GM23248 (cell line): ENCODE results near the gene SLC31A2. TPM values are rescaled to one million over a fixed set of nuclear protein-coding genes. Genes with fewer than 3 reads are reported as not detected.
A peak's percentile ranks its signal among the peaks of the same experiment; 100 is the strongest.
"Not testable (repeated sequence)": the region's sequence is repeated elsewhere in the genome, so short reads cannot be mapped to it uniquely, and the experiment has no call there.

Source experiments
- DNase-seq: peaks from one replicate; pipeline ENCODE4 v3.0.0-alpha.2; 2015
- H2AFZ ChIP-seq: fragments of 200-600 bp; sonication (generic); 2 replicates; pipeline ENCODE4 v1.6.1; 2016; ENCODE audit warnings: antibody characterized with exemption
- H3F3A ChIP-seq: fragments of 200-600 bp; sonication (generic); 2 replicates; pipeline ENCODE4 v1.6.1; 2016; ENCODE audit warnings: mild to moderate bottlenecking, antibody characterized with exemption, mixed run types; ENCODE audit not compliant: insufficient read depth
- H3K27ac ChIP-seq: fragments of 200-600 bp; sonication (generic); 2 replicates; pipeline ENCODE4 v1.5.1; 2016; ENCODE audit warnings: mild to moderate bottlenecking
- H3K27me3 ChIP-seq: fragments of 200-600 bp; sonication (generic); replicated peaks from 2 replicates; pipeline ENCODE4 v1.6.1; 2016; ENCODE audit warnings: mild to moderate bottlenecking; ENCODE audit not compliant: insufficient read depth
- H3K36me3 ChIP-seq: fragments of 200-600 bp; sonication (generic); 2 replicates; pipeline ENCODE4 v1.6.1; 2016; ENCODE audit warnings: low read depth, mild to moderate bottlenecking
- H3K4me1 ChIP-seq: fragments of 200-600 bp; sonication (generic); 2 replicates; pipeline ENCODE4 v1.6.1; 2016; ENCODE audit warnings: mild to moderate bottlenecking; ENCODE audit not compliant: insufficient read depth
- H3K4me2 ChIP-seq: fragments of 200-600 bp; sonication (generic); one replicate; pipeline ENCODE4 v1.6.1; 2016; ENCODE audit warnings: mild to moderate bottlenecking; ENCODE audit not compliant: unreplicated experiment
- H3K4me3 ChIP-seq: fragments of 200-600 bp; sonication (generic); 2 replicates; pipeline ENCODE4 v1.5.1; 2016; ENCODE audit warnings: mild to moderate bottlenecking
- H3K79me2 ChIP-seq: fragments of 200-600 bp; sonication (generic); 2 replicates; pipeline ENCODE4 v1.6.1; 2016; ENCODE audit warnings: mild to moderate bottlenecking; ENCODE audit not compliant: insufficient read depth
- H3K9ac ChIP-seq: fragments of 200-600 bp; sonication (generic); 2 replicates; pipeline ENCODE4 v1.6.1; 2016; ENCODE audit warnings: mild to moderate bottlenecking
- H3K9me2 ChIP-seq: fragments of 200-600 bp; sonication (generic); 2 replicates; pipeline ENCODE4 v1.6.1; 2016; ENCODE audit warnings: mixed run types, mild to moderate bottlenecking, moderate library complexity; ENCODE audit not compliant: insufficient read depth
- H3K9me3 ChIP-seq: fragments of 200-600 bp; sonication (generic); one replicate; pipeline ENCODE4 v1.6.1; 2017; ENCODE audit warnings: low read depth
- H4K20me1 ChIP-seq: fragments of 200-600 bp; sonication (generic); 2 replicates; pipeline ENCODE4 v1.6.0; 2016; ENCODE audit not compliant: insufficient read depth
- EZH2 ChIP-seq: fragments of 200-600 bp; sonication (generic); IDR thresholded peaks from 2 replicates; pipeline ENCODE4 v1.6.1; 2018; ENCODE audit warnings: antibody characterized with exemption, mild to moderate bottlenecking; ENCODE audit not compliant: insufficient read depth, poor library complexity, severe bottlenecking
- EZH2phosphoT487 ChIP-seq: fragments of 200-600 bp; sonication (generic); IDR thresholded peaks from 2 replicates; pipeline ENCODE4 v1.6.1; 2018; ENCODE audit warnings: antibody characterized with exemption, moderate library complexity, mild to moderate bottlenecking, low read depth; ENCODE audit not compliant: insufficient read depth
- WGBS, 2 experiments: methylation state at CpG; one replicate each; pipeline ENCODE4 v1.1.6; 2015 to 2017; ENCODE audit warnings: low lambda C conversion rate in 2 of 2, low coverage in 1 of 2; ENCODE audit errors: missing lambda C conversion rate in 2 of 2; 5-methylcytosine and 5-hydroxymethylcytosine counted together
- in situ Hi-C: fragments of 300-500 bp; cut with MboI; formaldehyde crosslinking; loops from 2 replicates; pipeline ENCODE4 v1.15.0; 2020
- polyA plus RNA-seq: library from polyadenylated mRNA; unstranded; fragments of >200 nt; fragmentation: Nextera tagmentation; extraction: Ambion mirVana; gene quantifications from 2 replicates; pipeline ENCODE4 v1.2.1, GENCODE V29; 2016
- total RNA-seq: library from RNA; depleted of rRNA; stranded (reverse); fragments of >200 nt; shearing (Covaris generic); gene quantifications from 2 replicates; pipeline ENCODE4 v1.2.3, GENCODE V29; 2014; rRNA removed

SLC31A2 gene
- total RNA-seq = 11.1 and 20.8 TPM in 2 replicates
- polyA plus RNA-seq = 15.0 and 17.0 TPM in 2 replicates

- no peaks in the 10 kb centered on the region for H3K79me2 ChIP-seq
- TF ChIP-seq EZH2 = no peak
- no peak for TF ChIP-seq EZH2phosphoT487
- peaks cover 21% of the 10 kb centered on the region for H3K4me1 ChIP-seq
- H4K20me1 ChIP-seq = no peaks in the 10 kb centered on the region
- H3K9me2 ChIP-seq = no peaks in the 10 kb centered on the region
- peaks cover 12% of the 10 kb centered on the region; the same call in 1 of the 2 replicates for H3K27me3 ChIP-seq
- H3F3A ChIP-seq = peaks cover 14% of the 10 kb centered on the region; the same call in 1 of the 2 replicates
- H3K36me3 ChIP-seq = no peaks in the 10 kb centered on the region
- H3K27ac ChIP-seq = no peak within 1 kb of the TSS
- peak within 1 kb of the TSS; percentile 85 for H2AFZ ChIP-seq
- DNase-seq = peak; percentile 93
- no peaks in the 10 kb centered on the region for H3K9me3 ChIP-seq
- peak within 1 kb of the TSS; percentile 77 for H3K4me3 ChIP-seq
- peak within 1 kb of the TSS; percentile 80 for H3K9ac ChIP-seq
- peak within 1 kb of the TSS; percentile 76 for H3K4me2 ChIP-seq
- 2% methylated on average over 75 to 81 of the region's 87 CpGs for WGBS, 2 experiments
- in situ Hi-C loops = no loop called here
Observed at GRCh38 chr9:113150670-113151611, at the start of gene SLC31A2. Gene SLC31A2, plus strand, starts transcription at chr9:113151007. Its CDS starts 68 bp downstream, at chr9:113151075.

- H3K36me3 ChIP-seq, H3K9me2 ChIP-seq, H3F3A ChIP-seq, H3K4me3 ChIP-seq, DNase-seq, H2AFZ ChIP-seq, H3K79me2 ChIP-seq, H4K20me1 ChIP-seq, H3K27me3 ChIP-seq, H3K9ac ChIP-seq, H3K4me2 ChIP-seq, H3K4me1 ChIP-seq, in situ Hi-C loops, H3K9me3 ChIP-seq, H3K27ac ChIP-seq: not testable (repeated sequence)
- no CpG with 5 or more reads among the region's 6 CpGs for WGBS, 2 experiments
Observed at GRCh38 chr9:113105345-113105744, 45.5 kb upstream of the SLC31A2 start.

GRCh38 chr9:113111065-113111951 is 39.5 kb upstream of the SLC31A2 start:
- H3K27me3 ChIP-seq, H3K79me2 ChIP-seq, H3K27ac ChIP-seq, in situ Hi-C loops, H4K20me1 ChIP-seq, H3K9me2 ChIP-seq, H3K9me3 ChIP-seq, H3K36me3 ChIP-seq: not testable (repeated sequence)
- Histone ChIP-seq H3K4me2 (peak overlapping the region; percentile 57), H3K4me3 (peak overlapping the region; percentile 48), H3K9ac (peak overlapping the region; percentile 2; the same call in 1 of the 2 replicates), H3K4me1 (peaks cover 12% of the 10 kb centered on the region; the same call in 1 of the 2 replicates), H2AFZ (peak overlapping the region; percentile 62), H3F3A (peaks cover 12% of the 10 kb centered on the region; the same call in 1 of the 2 replicates)
- WGBS, 2 experiments = 10 to 14% methylated on average over 7 to 18 of the region's 56 CpGs
- peak; percentile 43 for DNase-seq

GRCh38 chr9:113112706-113113510 is 37.9 kb upstream of the SLC31A2 start:
- H3K4me3 ChIP-seq = peak overlapping the region; percentile 38
- H3K4me1 ChIP-seq = peaks cover 12% of the 10 kb centered on the region; the same call in 1 of the 2 replicates
- 0 to 1% methylated on average over 1 to 4 of the region's 54 CpGs for WGBS, 2 experiments
- peak overlapping the region; percentile 2; the same call in 1 of the 2 replicates for H3K9ac ChIP-seq
- H2AFZ ChIP-seq = peak overlapping the region; percentile 62; the same call in 1 of the 2 replicates
- H3K27ac ChIP-seq, H3K79me2 ChIP-seq, in situ Hi-C loops, H3K27me3 ChIP-seq, H3K9me2 ChIP-seq, H3K9me3 ChIP-seq, H3K36me3 ChIP-seq, H4K20me1 ChIP-seq: not testable (repeated sequence)
- DNase-seq = peak; percentile 6
- H3K4me2 ChIP-seq = peak overlapping the region; percentile 13
- H3F3A ChIP-seq = peaks cover 12% of the 10 kb centered on the region; the same call in 1 of the 2 replicates

GRCh38 chr9:113118829-113119228 is 32.0 kb upstream of the SLC31A2 start:
- H3K4me2 ChIP-seq, H3K9me2 ChIP-seq, H3K79me2 ChIP-seq, H2AFZ ChIP-seq, H3K9me3 ChIP-seq, H3K4me1 ChIP-seq, H3K27me3 ChIP-seq, H3K4me3 ChIP-seq, H3F3A ChIP-seq, H3K27ac ChIP-seq, in situ Hi-C loops, H3K36me3 ChIP-seq, DNase-seq, H4K20me1 ChIP-seq, H3K9ac ChIP-seq: not testable (repeated sequence)
- WGBS, 2 experiments = no CpG with 5 or more reads among the region's 6 CpGs
